A549 treated with CORT108297 at 1 μM for 4 hours (cell line): ENCODE results near the gene PLA2G6. TPM values are rescaled to one million over a fixed set of nuclear protein-coding genes. Genes with fewer than 3 reads are reported as not detected.

ENCODE experiments used
- total RNA-seq: library from RNA; stranded (reverse); fragments of 200-300 nt; extraction: Qiagen RNA extraction; gene quantifications from 5 replicates; pipeline ENCODE4 v1.2.3, GENCODE V29; 2022

PLA2G6 gene
- total RNA-seq, result 3.2 to 5.1 TPM (median 4.2 TPM) in 5 replicates

DNA sequence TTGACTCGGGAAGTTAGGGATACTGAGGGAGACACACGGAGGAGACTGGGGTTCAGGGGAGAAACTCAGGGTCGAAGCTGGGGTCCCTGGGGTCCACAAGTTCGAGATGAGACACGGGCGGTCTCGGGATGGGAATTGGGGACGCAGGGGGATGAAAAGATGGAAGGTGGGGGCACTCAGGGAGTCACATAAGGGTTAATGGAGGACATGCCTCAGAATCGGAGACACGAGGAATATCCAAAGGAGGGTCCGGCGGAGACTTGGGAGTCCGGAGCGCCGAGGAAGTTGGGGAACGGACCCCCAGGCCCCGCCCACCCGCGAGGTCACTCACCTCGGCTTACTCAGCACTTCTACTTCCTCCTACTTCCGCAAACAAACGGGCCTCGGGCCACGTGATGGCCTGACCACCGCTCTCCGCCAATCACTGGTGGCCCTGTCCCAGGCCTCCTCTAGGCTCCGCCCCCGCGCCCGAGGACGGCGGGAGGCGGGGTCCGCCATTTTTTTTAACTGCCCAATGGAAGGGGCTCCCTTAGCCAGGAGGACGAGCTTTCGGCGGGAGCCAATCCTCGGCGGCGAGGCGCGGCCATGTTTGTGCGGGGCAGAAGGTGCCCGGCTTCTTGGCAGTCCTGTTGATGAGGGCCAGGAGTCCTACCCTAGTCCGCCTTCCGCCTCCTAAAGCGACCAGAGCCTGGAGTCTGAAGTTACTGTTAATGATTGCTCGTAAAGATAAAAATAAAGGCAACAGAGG, at the start of gene PLA2G6:
PLA2G6 (minus strand) TSS at position 378 of the 748 bp plus-strand sequence. CDS start 12,404 bp downstream, outside the sequence.

GRCh38 chr22:38201711-38202436, 20.2 kb upstream of the PLA2G6 start, which contains the start of gene MAFF:
Gene MAFF, plus strand, starts transcription at chr22:38201994. Its CDS starts 11,860 bp downstream, at chr22:38213854.

DNA sequence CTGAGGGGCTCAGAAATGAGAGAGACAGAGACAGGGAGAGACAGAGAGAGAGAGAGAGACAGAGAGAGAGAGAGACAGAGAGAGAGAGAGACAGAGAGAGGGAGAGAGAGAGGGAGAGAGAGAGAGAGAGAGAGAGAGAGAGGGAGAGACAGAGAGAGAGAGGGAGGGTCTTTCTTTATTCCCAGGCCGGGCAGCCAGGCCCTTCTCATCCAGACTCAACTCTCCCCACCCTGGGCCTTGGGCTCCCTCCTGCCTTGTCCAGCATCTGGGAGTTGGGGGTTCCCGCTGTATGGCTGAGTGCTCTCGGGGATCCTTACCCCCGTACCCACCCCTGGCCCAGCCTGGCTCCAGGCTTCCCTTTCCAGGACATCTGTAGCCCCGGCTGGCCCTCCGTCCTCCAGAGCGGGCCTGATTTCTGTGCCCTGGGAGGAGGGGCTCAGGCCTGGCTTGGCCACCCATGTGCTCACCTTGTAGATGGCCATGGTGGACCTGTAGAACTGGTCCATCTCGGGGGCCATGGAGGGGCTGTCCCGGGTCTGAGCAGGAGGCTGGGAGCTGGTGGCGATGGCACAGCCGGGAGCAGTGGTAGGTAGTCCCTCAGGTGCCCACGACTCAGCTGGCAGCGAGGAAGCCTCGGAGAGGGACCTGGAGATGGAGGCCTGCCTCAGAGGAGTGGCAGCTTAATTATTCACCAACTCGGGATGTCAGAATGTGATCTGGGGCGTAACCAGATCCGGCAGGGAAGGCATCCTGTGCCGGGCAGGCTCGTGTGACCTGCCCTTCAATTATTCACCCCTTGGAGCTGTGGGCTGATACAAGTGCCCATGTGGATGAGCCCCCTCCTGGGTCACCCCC, 71.4 kb downstream of the PLA2G6 start, which contains the start of gene BAIAP2L2:
BAIAP2L2 (minus strand) TSS at position 677 of the 855 bp plus-strand sequence; CDS start at position 518, 159 bp downstream.

DNA sequence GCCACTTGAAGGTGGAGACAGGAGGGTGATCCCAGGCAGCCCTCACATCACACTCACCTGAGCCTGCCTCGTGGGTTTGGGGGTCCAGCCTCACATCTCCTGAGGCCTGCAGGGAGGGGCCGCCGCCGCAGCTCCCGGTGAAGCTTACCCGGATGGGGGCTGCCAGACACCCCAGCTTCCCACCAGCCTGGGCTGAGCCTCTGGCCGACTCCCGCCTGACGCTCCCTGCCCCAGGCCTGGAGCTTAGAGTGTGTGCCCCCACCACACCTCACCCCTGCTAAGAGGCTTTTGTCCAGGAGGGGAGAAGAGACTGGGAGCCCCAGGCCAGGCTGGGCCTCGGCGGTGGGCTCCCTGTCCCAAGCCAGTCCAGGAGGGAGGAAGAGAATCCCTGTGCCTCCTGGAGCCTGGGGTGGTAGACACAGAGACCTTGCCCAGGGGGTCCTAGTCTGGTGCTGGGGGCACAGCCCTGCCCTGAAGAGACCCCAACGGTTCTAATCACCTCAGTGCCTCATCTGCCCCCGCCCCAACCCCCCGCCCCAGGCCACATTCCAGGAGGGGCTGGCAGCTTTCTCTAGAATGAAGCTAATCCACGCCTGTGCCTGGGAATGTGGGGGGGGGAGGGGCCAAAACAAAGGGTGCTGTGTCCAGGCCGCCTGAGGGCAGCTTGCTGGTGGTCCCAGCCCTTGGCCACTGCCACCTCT, 97.5 kb downstream of the PLA2G6 start, which contains the start of gene SLC16A8:
SLC16A8 (minus strand) TSS at position 254 of the 701 bp plus-strand sequence. CDS start 1,311 bp downstream, outside the sequence.

Other genes with a start within 250 kb of the PLA2G6 start
- gene C22orf23, start 228.2 kb downstream of the PLA2G6 start, total RNA-seq, result 0.16 to 0.29 TPM (median 0.22 TPM) in 5 replicates
- gene POLR2F, start 228.1 kb downstream of the PLA2G6 start, total RNA-seq, result 120 to 143 TPM (median 134 TPM) in 5 replicates
- not detected in 5 replicates for gene SOX10, start 197.3 kb downstream of the PLA2G6 start, total RNA-seq
- 10.2 to 12.4 TPM (median 11.8 TPM) in 5 replicates for gene PICK1, start 124.4 kb downstream of the PLA2G6 start, total RNA-seq
- gene SLC16A8, start 97.6 kb downstream of the PLA2G6 start, total RNA-seq, result not detected in 5 replicates
- gene BAIAP2L2, start 71.1 kb downstream of the PLA2G6 start, total RNA-seq, result 3.1 to 5.8 TPM (median 5.4 TPM) in 5 replicates
- gene MAFF, start 20.2 kb upstream of the PLA2G6 start, total RNA-seq, result 12.8 to 21.1 TPM (median 14.1 TPM) in 5 replicates
- 37.3 to 50.2 TPM (median 46.4 TPM) in 5 replicates for gene TMEM184B, start 91.2 kb upstream of the PLA2G6 start, total RNA-seq
- 86.0 to 106 TPM (median 103 TPM) in 5 replicates for gene CSNK1E, start 135.6 kb upstream of the PLA2G6 start, total RNA-seq